Panc1 (cell line): ENCODE results near the gene LCORL.

Source experiments
- CTCF ChIP-seq: fragments of 450-650 bp; IDR thresholded peaks from 2 replicates; pipeline ENCODE4 v1.5.1; 2017; ENCODE audit warnings: mild to moderate bottlenecking
- POLR2AphosphoS5 ChIP-seq: IDR thresholded peaks from 2 replicates; pipeline ENCODE4 v1.6.1; 2012; ENCODE audit warnings: mild to moderate bottlenecking, low read depth, low read length, moderate library complexity

- TF ChIP-seq CTCF (no peak), POLR2AphosphoS5 (no peak)
Measured at GRCh38 chr4:18022572-18023050, 1.1 kb upstream of the LCORL start.
